ENCODE data around the gene DNAJC15. TPM values are rescaled to one million over a fixed set of nuclear protein-coding genes. Genes with fewer than 3 reads are reported as not detected.
A peak's percentile ranks its signal among the peaks of the same experiment; 100 is the strongest.

Gene DNAJC15
- total RNA-seq, 1 experiment from 2014 or later = 20.7 TPM

DNA sequence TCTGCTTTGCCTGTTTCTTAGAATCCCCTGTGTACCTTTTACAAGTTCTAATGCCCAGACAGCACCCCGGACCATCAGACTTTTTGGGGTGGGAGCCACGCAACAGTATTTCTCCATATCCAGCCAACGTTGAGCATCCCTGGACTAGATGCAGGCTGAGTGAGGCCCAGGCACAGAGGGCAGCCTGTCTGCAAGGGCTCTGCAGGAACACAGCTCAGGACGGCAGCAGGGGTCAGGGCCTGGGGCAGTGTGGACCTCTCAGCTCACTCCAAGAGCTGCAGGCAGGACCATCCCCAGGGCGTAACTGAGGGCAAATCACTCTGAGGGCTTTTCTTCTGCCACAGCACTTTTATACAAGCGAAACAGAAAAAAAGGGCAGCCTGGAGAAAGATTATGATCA is 95.8 kb downstream of the DNAJC15 start:
- no peaks in the 10 kb centered on the region for H3K36me3 ChIP-seq
- no peak for DNase-seq (ENCODE audit: low read depth in 1 of 2, low spot score in 2 of 2)
- no peaks in the 10 kb centered on the region for H3K27me3 ChIP-seq (replicated peaks)
- H3K27ac ChIP-seq = no peak overlapping the region
- H3K4me1 ChIP-seq (replicated peaks) = no peaks in the 10 kb centered on the region; the same call in 1 of the 2 replicates
- H3K4me3 ChIP-seq = no peak overlapping the region
- H3K9me3 ChIP-seq (replicated peaks) = no peaks in the 10 kb centered on the region

GRCh38 chr13:43122791-43123190 is 99.4 kb downstream of the DNAJC15 start:
- Histone ChIP-seq H3K4me3 (no peak overlapping the region), H3K4me1 (replicated peaks) (no peaks in the 10 kb centered on the region), H3K27me3 (replicated peaks) (no peaks in the 10 kb centered on the region), H3K36me3 (no peaks in the 10 kb centered on the region), H3K9me3 (replicated peaks) (no peaks in the 10 kb centered on the region), H3K27ac (no peak overlapping the region)
- DNase-seq (ENCODE audit: low read depth in 1 of 2, low spot score in 2 of 2) = no peak

GRCh38 chr13:43123856-43124255 is 100.5 kb downstream of the DNAJC15 start:
- no peaks in the 10 kb centered on the region for H3K36me3 ChIP-seq

GRCh38 chr13:43124490-43124889 is 101.1 kb downstream of the DNAJC15 start:
- no peak for DNase-seq (ENCODE audit: low read depth in 1 of 2, low spot score in 2 of 2)
- Histone ChIP-seq H3K36me3 (no peaks in the 10 kb centered on the region), H3K27ac (no peak overlapping the region), H3K27me3 (replicated peaks) (no peaks in the 10 kb centered on the region), H3K4me1 (replicated peaks) (no peaks in the 10 kb centered on the region), H3K4me3 (no peak overlapping the region), H3K9me3 (replicated peaks) (no peaks in the 10 kb centered on the region)

More at GRCh38 chr13:43123856-43124255, 100.5 kb downstream of the DNAJC15 start:
- DNase-seq (ENCODE audit: low read depth in 1 of 2, low spot score in 2 of 2) = no peak
- Histone ChIP-seq H3K9me3 (replicated peaks) (no peaks in the 10 kb centered on the region), H3K4me3 (no peak overlapping the region), H3K27ac (no peak overlapping the region), H3K27me3 (replicated peaks) (no peaks in the 10 kb centered on the region), H3K4me1 (replicated peaks) (no peaks in the 10 kb centered on the region)

GRCh38 chr13:43126420-43126819 is 103.0 kb downstream of the DNAJC15 start:
- no peak overlapping the region for H3K4me3 ChIP-seq
- no peaks in the 10 kb centered on the region for H3K9me3 ChIP-seq (replicated peaks)
- no peak overlapping the region for H3K27ac ChIP-seq
- no peaks in the 10 kb centered on the region for H3K36me3 ChIP-seq
- H3K4me1 ChIP-seq (replicated peaks) = no peaks in the 10 kb centered on the region
- no peak for DNase-seq (ENCODE audit: low read depth in 1 of 2, low spot score in 2 of 2)
- H3K27me3 ChIP-seq (replicated peaks) = no peaks in the 10 kb centered on the region

GRCh38 chr13:43127103-43127798 is 103.9 kb downstream of the DNAJC15 start:
- Histone ChIP-seq H3K27me3 (replicated peaks) (no peaks in the 10 kb centered on the region), H3K27ac (no peak overlapping the region), H3K36me3 (no peaks in the 10 kb centered on the region), H3K4me3 (no peak overlapping the region), H3K9me3 (replicated peaks) (no peaks in the 10 kb centered on the region), H3K4me1 (replicated peaks) (no peaks in the 10 kb centered on the region)
- DNase-seq (ENCODE audit: low read depth in 1 of 2, low spot score in 2 of 2) = no peak

DNA sequence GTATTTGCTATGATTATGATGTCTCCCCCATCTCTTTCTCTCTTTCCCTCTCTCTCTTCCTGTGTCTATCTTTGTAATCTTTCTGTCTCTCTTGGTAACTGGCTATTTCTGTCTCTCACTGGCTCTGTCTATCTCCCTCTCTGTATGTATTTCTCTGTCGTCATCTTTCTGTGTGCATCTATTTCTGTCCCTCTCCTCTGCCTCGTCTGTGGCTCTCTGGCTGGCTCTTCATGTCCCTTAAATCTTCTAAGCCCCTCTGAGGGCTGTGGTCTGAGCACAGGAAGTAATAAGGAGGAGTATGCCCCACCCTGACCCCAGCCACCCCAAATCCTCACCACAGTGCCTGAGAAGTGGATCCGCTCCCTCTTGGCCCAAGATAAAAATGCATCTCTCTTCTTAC is 104.4 kb downstream of the DNAJC15 start:
- no peak for DNase-seq (ENCODE audit: low read depth in 1 of 2, low spot score in 2 of 2)
- Histone ChIP-seq H3K4me3 (no peak overlapping the region), H3K9me3 (replicated peaks) (no peaks in the 10 kb centered on the region)

GRCh38 chr13:43128504-43128961 is 105.1 kb downstream of the DNAJC15 start:
- Histone ChIP-seq H3K27me3 (replicated peaks) (no peaks in the 10 kb centered on the region), H3K4me3 (no peak overlapping the region), H3K4me1 (replicated peaks) (no peaks in the 10 kb centered on the region), H3K36me3 (no peaks in the 10 kb centered on the region), H3K9me3 (replicated peaks) (no peaks in the 10 kb centered on the region), H3K27ac (no peak overlapping the region)
- no peak for DNase-seq (ENCODE audit: low read depth in 1 of 2, low spot score in 2 of 2)

More for the DNA sequence above, 104.4 kb downstream of the DNAJC15 start:
- no peaks in the 10 kb centered on the region for H3K4me1 ChIP-seq (replicated peaks)
- no peak overlapping the region for H3K27ac ChIP-seq
- H3K27me3 ChIP-seq (replicated peaks) = no peaks in the 10 kb centered on the region
- no peaks in the 10 kb centered on the region for H3K36me3 ChIP-seq

DNA sequence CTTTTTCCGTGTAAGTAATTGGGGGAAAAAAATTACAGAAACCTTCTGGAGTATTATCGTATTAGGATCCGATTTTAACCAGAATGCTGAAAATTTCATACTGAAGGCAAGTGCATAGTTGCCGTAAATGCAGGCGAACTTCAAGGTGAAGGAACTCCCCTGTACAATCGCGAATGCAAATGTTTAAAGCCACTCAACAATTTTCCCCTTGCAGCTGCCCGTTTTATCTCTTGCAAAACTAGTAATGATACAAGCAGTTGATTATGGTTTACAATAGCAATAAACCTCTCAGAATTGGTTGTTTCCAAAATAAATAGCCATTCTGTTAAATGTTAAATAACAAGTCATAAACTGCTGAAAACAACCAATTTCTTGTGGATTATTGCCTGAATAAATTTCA is 105.7 kb downstream of the DNAJC15 start:
- H3K36me3 ChIP-seq = no peaks in the 10 kb centered on the region
- H3K27ac ChIP-seq = no peak overlapping the region
- H3K27me3 ChIP-seq (replicated peaks) = no peaks in the 10 kb centered on the region
- no peak overlapping the region for H3K4me3 ChIP-seq
- H3K9me3 ChIP-seq (replicated peaks) = no peaks in the 10 kb centered on the region
- DNase-seq (ENCODE audit: low read depth in 1 of 2, low spot score in 2 of 2) = no peak
- no peaks in the 10 kb centered on the region for H3K4me1 ChIP-seq (replicated peaks)

GRCh38 chr13:43129511-43130110 is 106.2 kb downstream of the DNAJC15 start:
- Histone ChIP-seq H3K27ac (no peak overlapping the region), H3K36me3 (no peaks in the 10 kb centered on the region), H3K4me1 (replicated peaks) (no peaks in the 10 kb centered on the region), H3K4me3 (no peak overlapping the region), H3K9me3 (replicated peaks) (no peaks in the 10 kb centered on the region), H3K27me3 (replicated peaks) (no peaks in the 10 kb centered on the region)
- DNase-seq (ENCODE audit: low read depth in 1 of 2, low spot score in 2 of 2) = no peak

GRCh38 chr13:43132257-43132656 is 108.9 kb downstream of the DNAJC15 start:
- Histone ChIP-seq H3K36me3 (no peaks in the 10 kb centered on the region), H3K27me3 (replicated peaks) (no peaks in the 10 kb centered on the region), H3K4me3 (no peak overlapping the region), H3K9me3 (replicated peaks) (no peaks in the 10 kb centered on the region), H3K4me1 (replicated peaks) (no peaks in the 10 kb centered on the region), H3K27ac (no peak overlapping the region)
- DNase-seq (ENCODE audit: low read depth in 1 of 2, low spot score in 2 of 2) = peak in 1 of 2 experiments; percentile 8

- no peaks in the 10 kb centered on the region for H3K27me3 ChIP-seq (replicated peaks)
- no peak overlapping the region for H3K4me3 ChIP-seq
- no peak for DNase-seq (ENCODE audit: low read depth in 1 of 2, low spot score in 2 of 2)
- no peaks in the 10 kb centered on the region for H3K36me3 ChIP-seq
- H3K27ac ChIP-seq = no peak overlapping the region
- no peaks in the 10 kb centered on the region for H3K9me3 ChIP-seq (replicated peaks)
- H3K4me1 ChIP-seq (replicated peaks) = no peaks in the 10 kb centered on the region
Observed at GRCh38 chr13:43132911-43133310, 109.5 kb downstream of the DNAJC15 start.

- Histone ChIP-seq H3K27ac (no peak overlapping the region), H3K4me1 (replicated peaks) (no peaks in the 10 kb centered on the region), H3K36me3 (no peaks in the 10 kb centered on the region), H3K27me3 (replicated peaks) (no peaks in the 10 kb centered on the region), H3K9me3 (replicated peaks) (no peaks in the 10 kb centered on the region), H3K4me3 (no peak overlapping the region)
- DNase-seq (ENCODE audit: low read depth in 1 of 2, low spot score in 2 of 2) = no peak
Observed at GRCh38 chr13:43133792-43134191, 110.4 kb downstream of the DNAJC15 start.

GRCh38 chr13:43134868-43135267 is 111.5 kb downstream of the DNAJC15 start:
- Histone ChIP-seq H3K9me3 (replicated peaks) (no peaks in the 10 kb centered on the region), H3K4me1 (replicated peaks) (no peaks in the 10 kb centered on the region), H3K27ac (no peak overlapping the region), H3K4me3 (no peak overlapping the region), H3K36me3 (no peaks in the 10 kb centered on the region), H3K27me3 (replicated peaks) (no peaks in the 10 kb centered on the region)
- no peak for DNase-seq (ENCODE audit: low read depth in 1 of 2, low spot score in 2 of 2)
